Daoy (cell line): Measurements from ENCODE around the gene HADHA. TPM values are rescaled to one million over a fixed set of nuclear protein-coding genes. Genes with fewer than 3 reads are reported as not detected.

Experiments used
- DNase-seq: peaks from one replicate; pipeline ENCODE4 v3.0.0-alpha.2; 2015; ENCODE audit warnings: low read depth
- total RNA-seq: library from RNA; depleted of rRNA; stranded (reverse); fragments of >200 nt; shearing (Covaris generic); gene quantifications from 2 replicates; pipeline ENCODE4 v1.2.3, GENCODE V29; 2014

HADHA gene
- total RNA-seq, 1 experiment from 2014 or later = 101 TPM

DNA sequence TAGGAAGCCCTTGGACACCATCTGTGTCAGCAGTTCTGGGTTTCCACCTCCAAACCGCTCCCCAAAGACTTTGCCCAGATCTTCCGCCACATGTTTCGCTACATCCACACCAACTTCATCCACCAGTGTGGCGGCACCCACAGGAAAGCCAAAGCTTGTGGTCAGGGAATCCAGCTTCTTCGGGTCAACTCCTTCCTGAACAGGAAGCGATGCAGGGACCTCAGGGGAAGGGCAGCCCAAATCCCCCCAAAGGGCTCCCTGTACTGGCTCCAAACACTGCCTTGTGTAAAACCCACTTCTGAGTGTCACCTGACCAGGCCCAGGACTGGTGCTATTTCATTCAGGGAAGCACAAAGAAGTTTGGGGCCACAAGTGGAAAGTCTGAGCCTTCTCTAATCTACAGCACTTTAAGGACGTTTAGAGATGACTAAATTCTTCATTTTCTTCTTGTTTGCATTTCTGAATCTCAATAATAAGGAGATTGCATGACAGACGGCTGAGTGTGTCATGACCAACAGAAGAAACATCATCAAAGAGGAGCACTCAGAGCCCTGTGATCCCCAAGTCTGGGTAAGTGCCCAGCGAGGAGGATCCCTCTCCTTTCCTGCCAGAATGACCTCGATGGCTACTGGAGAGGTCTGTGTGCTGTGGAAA is 50.7 kb downstream of the HADHA start:
- no peak for DNase-seq

DNA sequence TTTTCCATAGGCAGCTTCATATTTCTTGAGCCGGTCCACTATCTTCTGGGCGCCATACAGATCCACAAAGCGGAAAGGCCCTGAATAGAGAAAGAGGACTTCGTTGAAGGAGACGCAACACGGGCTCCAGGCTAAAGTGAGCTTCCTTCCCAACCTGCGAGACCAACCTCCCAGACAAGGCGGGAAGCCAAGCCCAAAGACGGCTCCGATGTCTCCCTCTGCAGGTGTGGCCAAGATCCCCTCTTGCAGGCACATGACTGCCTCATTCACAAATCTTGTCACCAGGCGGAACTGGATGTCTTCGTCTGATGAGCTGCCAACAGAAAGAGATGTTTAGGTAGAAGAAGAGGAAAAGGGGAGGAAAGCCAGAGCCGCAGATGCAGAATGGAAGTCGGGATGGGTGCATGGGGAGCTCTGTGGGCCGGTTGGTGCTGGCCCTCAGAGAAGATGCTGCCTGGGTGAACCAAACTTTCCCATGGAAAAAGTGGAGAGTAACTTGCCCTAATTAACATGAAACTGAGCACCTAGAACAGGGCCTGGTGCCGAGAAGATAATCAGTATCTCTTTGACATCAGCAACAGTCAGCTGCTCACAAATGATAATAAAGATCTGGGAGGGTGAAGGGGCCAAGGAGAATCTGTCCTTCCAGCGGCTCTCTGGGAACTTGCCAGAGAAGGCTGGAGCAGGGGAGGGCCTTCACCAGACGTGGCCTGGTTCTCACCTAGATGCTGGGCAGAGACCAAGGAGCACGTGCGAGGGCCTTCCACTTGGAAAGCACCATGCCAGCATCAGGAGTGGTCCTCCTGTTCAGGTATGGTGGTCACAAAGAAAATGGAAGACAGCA is 52.9 kb downstream of the HADHA start:
- no peak for DNase-seq

DNA sequence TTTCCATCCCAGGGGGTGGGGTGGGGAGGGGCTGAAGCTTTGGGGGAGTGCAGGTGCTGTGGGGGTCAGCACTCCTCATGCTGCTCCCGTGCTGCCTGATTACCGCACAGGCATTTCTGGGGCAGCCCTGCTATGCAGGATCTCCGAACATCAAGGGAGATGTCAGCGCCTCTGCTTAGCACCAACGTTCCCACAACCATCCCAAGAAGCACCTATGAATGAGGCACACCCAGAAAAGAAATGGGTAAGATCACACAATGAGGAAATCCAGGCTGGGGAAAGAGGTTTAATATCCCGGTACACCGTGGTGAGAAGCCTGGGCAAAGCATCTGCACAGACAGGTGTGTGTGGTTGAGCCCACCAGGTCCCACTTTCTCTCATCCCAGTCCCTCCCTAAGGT is 54.1 kb downstream of the HADHA start:
- DNase-seq = no peak

GRCh38 chr2:26189751-26190150 is 54.7 kb downstream of the HADHA start:
- no peak for DNase-seq

GRCh38 chr2:26189123-26189522 is 55.3 kb downstream of the HADHA start:
- no peak for DNase-seq

GRCh38 chr2:26187537-26188104 is 56.8 kb downstream of the HADHA start:
- no peak for DNase-seq

DNA sequence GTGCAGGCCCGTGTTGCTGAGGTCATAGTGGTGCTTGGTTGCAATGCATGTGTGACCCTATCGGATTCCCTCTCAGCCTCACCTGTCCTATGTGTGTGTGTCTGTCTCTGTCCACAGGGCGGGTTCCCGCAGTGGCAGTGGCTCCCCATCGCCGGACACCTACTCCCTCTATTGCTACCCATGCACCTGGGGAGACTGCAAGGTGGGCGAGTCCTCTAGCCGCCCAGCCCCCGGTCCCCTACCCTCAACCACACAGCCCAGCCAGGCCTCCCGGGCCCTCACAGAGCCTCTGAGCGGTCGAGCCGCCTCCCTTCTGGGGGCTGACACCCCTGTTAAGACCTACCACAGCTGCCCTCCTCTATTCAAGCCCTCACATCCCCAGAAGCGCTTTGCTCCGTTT is 57.3 kb downstream of the HADHA start:
- DNase-seq = no peak

GRCh38 chr2:26185954-26186770 is 58.3 kb downstream of the HADHA start:
- no peak for DNase-seq

DNA sequence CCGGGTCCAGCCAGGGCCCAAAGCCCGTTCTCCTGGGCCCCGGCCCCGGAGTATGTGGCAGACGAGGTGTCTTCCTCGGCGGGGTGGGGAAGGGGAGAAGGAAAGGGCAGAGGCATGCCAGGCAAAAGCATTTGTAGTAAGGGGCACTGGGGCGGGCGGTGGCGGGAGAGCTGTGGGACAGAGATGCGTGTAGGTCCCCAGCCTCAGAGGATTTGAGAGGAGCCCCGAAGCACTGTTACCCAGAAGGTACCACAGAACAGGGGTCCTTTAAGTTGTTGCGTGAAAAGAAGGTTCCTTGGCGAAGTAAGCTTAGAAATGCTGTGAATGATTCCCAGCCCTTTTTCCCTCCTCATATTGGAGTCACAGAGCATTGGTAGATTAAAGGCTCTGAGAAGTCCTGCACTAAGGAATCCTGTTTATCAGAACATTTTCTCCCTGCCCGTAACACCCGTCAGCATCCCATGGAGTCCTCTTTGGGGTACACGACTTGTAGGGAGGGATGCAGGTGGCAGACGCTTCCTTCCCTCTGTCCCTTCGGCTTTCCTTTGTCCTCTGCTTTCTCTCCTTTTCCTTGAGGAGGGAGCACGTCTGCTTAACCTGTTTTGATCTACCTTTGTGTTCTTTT is 59.0 kb downstream of the HADHA start:
- DNase-seq = no peak

- no peak for DNase-seq
These were observed 59.7 kb downstream of the HADHA start for GRCh38 chr2:26184555-26185303.

DNA sequence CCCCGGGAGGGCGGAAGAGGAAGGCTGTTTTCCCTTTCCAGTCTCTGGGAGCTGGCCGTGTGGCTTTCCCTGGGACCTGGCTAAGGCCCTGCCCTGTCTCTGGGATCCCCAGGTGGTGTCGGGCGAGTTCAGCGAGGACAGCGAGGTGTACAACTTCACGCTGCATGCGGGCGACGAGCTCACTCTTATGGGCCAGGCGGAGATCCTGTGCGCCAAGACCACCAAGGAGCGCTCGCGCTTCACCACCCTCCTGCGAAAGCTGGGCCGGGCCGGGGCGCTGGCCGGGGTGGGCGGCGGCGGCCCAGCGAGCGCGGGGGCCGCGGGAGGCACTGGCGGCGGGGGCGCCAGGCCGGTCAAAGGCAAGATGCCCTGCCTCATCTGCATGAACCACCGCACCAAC is 60.3 kb downstream of the HADHA start:
- DNase-seq = no peak

- DNase-seq = no peak
These were observed 61.4 kb downstream of the HADHA start for GRCh38 chr2:26182887-26183630.

GRCh38 chr2:26182441-26182840 is 62.0 kb downstream of the HADHA start:
- DNase-seq = no peak

DNA sequence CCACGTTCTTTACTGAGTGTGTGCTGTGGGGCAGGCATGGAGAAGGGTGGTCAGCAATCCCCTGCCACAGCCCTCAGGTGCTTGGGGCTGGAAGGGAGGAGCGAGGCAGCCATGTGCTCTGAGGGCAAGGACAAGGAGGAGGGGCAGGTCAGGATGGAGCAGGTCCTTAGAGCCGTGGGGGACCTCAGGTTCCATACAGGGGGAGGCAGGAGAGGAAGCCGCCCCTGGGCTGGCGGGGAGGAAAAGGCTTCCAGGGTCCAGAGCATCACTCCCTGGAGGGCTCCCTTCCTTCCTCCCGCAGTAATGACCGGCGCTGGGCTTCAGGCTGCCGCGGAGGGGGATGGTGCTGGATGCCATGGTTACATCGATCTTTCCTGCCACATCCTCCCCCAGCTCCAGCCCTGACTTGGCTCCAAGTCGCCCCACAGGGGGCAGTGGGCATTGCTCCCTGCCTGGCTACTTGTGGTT is 65.0 kb downstream of the HADHA start:
- DNase-seq = no peak

GRCh38 chr2:26178746-26179436 is 65.5 kb downstream of the HADHA start:
- DNase-seq = peak; percentile 40

DNA sequence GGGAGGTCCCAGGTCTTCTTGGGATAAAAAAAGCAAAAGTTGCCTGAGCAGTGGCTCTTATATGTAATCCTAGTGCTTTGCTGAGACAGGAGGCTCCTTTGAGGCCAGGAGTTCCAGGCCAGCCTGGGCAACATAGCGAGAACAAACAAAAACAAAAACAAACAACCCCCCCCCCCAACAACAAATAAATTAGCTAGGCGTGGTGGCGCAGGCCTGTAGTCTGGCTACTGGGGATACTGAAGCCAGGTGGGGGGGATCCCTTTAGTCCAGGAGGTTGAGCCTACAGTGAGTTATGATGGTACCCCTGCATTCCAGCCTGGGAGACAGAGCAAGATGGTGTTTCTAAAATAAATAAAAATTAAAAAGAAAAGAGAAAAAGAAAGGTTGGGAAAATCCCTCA is 66.2 kb downstream of the HADHA start:
- no peak for DNase-seq

- DNase-seq = no peak
These were observed 67.3 kb downstream of the HADHA start for GRCh38 chr2:26177122-26177521.

- DNase-seq = no peak
These were observed 68.2 kb downstream of the HADHA start for GRCh38 chr2:26176279-26176615.

DNA sequence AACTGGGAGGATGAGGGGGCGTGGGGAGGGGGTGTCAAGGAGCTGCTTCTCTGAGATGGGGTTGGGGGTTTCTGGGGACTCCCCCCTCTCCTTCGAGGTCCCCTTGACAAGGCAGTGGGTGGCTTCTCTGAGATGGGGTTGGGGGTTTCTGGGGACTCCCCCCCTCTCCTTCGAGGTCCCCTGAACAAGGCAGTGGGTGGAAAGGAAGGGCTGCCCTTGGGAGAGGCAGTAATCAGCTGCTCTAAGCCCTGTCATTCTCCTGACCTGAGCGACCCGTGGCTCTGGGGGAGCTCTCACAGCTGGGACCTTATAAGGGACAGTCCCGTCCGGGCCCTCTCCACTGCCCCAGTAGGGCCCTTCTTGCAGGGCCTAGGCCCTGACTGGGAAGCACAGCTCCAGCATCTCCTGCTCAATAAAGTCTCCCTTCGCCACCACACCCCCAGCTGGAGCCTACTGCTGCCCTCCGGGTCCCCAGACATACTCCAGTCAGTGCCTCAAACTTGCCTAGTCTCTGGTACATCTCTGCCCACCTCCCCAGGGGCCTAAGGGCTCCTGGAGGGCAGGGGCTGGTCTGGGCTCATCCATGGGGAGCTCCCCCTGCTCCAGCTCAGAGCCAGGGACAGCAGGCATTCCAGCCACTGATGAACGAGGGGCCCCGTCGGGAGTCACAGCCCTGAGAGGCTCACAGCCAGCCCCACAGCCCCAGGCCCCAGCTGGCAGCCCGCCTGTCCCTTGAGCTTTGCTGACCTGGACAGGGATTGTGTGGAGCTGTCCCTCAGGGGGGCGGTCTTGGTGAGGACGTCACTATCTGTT is 68.8 kb downstream of the HADHA start:
- DNase-seq = no peak
